HL-60 (cell line): Measurements from ENCODE around the gene TRIM72.
A peak's percentile ranks its signal among the peaks of the same experiment; 100 is the strongest.

Experiments used
- DNase-seq, 2 experiments: peaks; one replicate each; pipeline ENCODE4 v3.0.0-alpha.2; 2010 to 2020; ENCODE audit warnings: low read depth in 1 of 2, low spot score in 1 of 2
- H3K27ac ChIP-seq: fragments of 250-450 bp; sonication (Bioruptor Pico); replicated peaks from 2 replicates; pipeline ENCODE4 v1.5.1; 2020; ENCODE audit warnings: mild to moderate bottlenecking, moderate library complexity
- H3K27me3 ChIP-seq: fragments of 250-450 bp; sonication (Bioruptor Pico); 2 replicates; pipeline ENCODE4 v1.5.1; 2021; ENCODE audit warnings: mild to moderate bottlenecking, moderate library complexity; ENCODE audit not compliant: insufficient read depth, poor library complexity, severe bottlenecking
- H3K4me3 ChIP-seq: replicated peaks from 2 replicates; pipeline ENCODE4 v1.5.1; 2011; ENCODE audit warnings: mild to moderate bottlenecking, control low read depth, low read length; ENCODE audit not compliant: insufficient read depth
- CTCF ChIP-seq: IDR thresholded peaks from one replicate; pipeline ENCODE4 v1.5.1; 2011; ENCODE audit warnings: low read length, control low read depth, inconsistent platforms; ENCODE audit not compliant: insufficient read depth
- GABPA ChIP-seq: IDR thresholded peaks from 2 replicates; pipeline ENCODE4 v1.6.1; 2012; ENCODE audit warnings: low read depth
- POLR2AphosphoS5 ChIP-seq: IDR thresholded peaks from 2 replicates; pipeline ENCODE4 v1.6.1; 2012; ENCODE audit warnings: low read depth
- REST ChIP-seq: IDR thresholded peaks from 2 replicates; pipeline ENCODE4 v1.6.1; 2012; ENCODE audit warnings: low read depth; ENCODE audit not compliant: insufficient replicate concordance
- SPI1 ChIP-seq: IDR thresholded peaks from 2 replicates; pipeline ENCODE4 v1.6.1; 2012; ENCODE audit warnings: low read depth, mild to moderate bottlenecking, borderline replicate concordance

TRIM72 gene

GRCh38 chr16:31179219-31179746 lies 34.6 kb upstream of the TRIM72 start:
- TF ChIP-seq GABPA (no peak), SPI1 (no peak)
- H3K27ac ChIP-seq: peak overlapping the region; percentile 100
- no peaks in the 10 kb centered on the region for H3K27me3 ChIP-seq
- DNase-seq: no peak
- peak overlapping the region; percentile 74 for H3K4me3 ChIP-seq

- Histone ChIP-seq H3K27ac (peak within 1 kb of the TSS; percentile 100), H3K27me3 (no peaks in the 10 kb centered on the region), H3K4me3 (peak within 1 kb of the TSS; percentile 74)
- no peak for TF ChIP-seq CTCF
- peak; percentile 100 for TF ChIP-seq POLR2AphosphoS5
- TF ChIP-seq SPI1: no peak
- TF ChIP-seq REST: peak; percentile 84
- no peak for TF ChIP-seq GABPA
- DNase-seq: peak; percentile 88 to 97
These were observed 34.0 kb upstream of the TRIM72 start, which contains the start of gene FUS for GRCh38 chr16:31179747-31180459. TSS of gene FUS (plus strand) at chr16:31180139. CDS start at chr16:31180215, 76 bp downstream.

GRCh38 chr16:31181102-31181830 lies 32.7 kb upstream of the TRIM72 start:
- TF ChIP-seq SPI1: 0 out of 2 replicates have a peak, but pooled peaks have one; percentile 2
- TF ChIP-seq GABPA: no peak
- no peak for TF ChIP-seq CTCF
- no peak for TF ChIP-seq POLR2AphosphoS5
- no peak for TF ChIP-seq REST
- peak overlapping the region; percentile 100 for H3K27ac ChIP-seq
- peak overlapping the region; percentile 74 for H3K4me3 ChIP-seq
- peak; percentile 39 to 41 for DNase-seq
- H3K27me3 ChIP-seq: no peaks in the 10 kb centered on the region

- no peaks in the 10 kb centered on the region for H3K27me3 ChIP-seq
- no peak for TF ChIP-seq POLR2AphosphoS5
- no peak for TF ChIP-seq SPI1
- TF ChIP-seq CTCF: no peak
- no peak for TF ChIP-seq GABPA
- no peak for TF ChIP-seq REST
- peak overlapping the region; percentile 74 for H3K4me3 ChIP-seq
- peak overlapping the region; percentile 100 for H3K27ac ChIP-seq
- DNase-seq: peak in 1 of 2 experiments; percentile 35
These were observed 31.5 kb upstream of the TRIM72 start for GRCh38 chr16:31182391-31182790.
